H1 (cell line): Measurements from ENCODE around the gene NCCRP1. TPM values are rescaled to one million over a fixed set of nuclear protein-coding genes. Genes with fewer than 3 reads are reported as not detected.

Source experiments
- CTCF ChIA-PET: fragments of 300-600 bp; sonication (Branson Sonifier 250); formaldehyde crosslinking; loops from one replicate; lab custom pipeline; 2021; ENCODE audit not compliant: partially characterized antibody; lab: Charles Lee
- POLR2A ChIA-PET: fragments of 300-600 bp; sonication (Branson Sonifier 250); formaldehyde crosslinking; loops from one replicate; lab custom pipeline; 2021; ENCODE audit warnings: inconsistent platforms; ENCODE audit not compliant: partially characterized antibody; lab: Charles Lee
- DNase-seq, 2 experiments: peaks; one replicate each; pipeline versions ENCODE4 v3.0.0 to v3.0.0-alpha.2; 2010 to 2022; ENCODE audit warnings: low spot score in 2 of 2, low read depth in 1 of 2, mixed read lengths in 1 of 2
- FAIRE-seq: peaks from 2 replicates; lab custom pipeline; 2011; peaks lifted over from hg19 to GRCh38; lab: Jason Lieb, UNC
- H2AFZ ChIP-seq: 2 replicates; pipeline ENCODE4 v1.8.1; 2012; ENCODE audit warnings: low read length, inconsistent platforms
- H2AK5ac ChIP-seq: 2 replicates; pipeline ENCODE4 v1.6.1; 2013; ENCODE audit warnings: low read depth, low read length
- H2BK120ac ChIP-seq: replicated peaks from 2 replicates; pipeline ENCODE3; 2013; ENCODE audit warnings: low read depth, low read length, inconsistent platforms
- H2BK12ac ChIP-seq: 2 replicates; pipeline ENCODE4 v1.6.1; 2013; ENCODE audit warnings: low read depth, low read length
- H2BK15ac ChIP-seq: 2 replicates; pipeline ENCODE4 v1.6.1; 2013; ENCODE audit warnings: low read length
- H2BK20ac ChIP-seq: 2 replicates; pipeline ENCODE4 v1.6.1; 2013; ENCODE audit warnings: low read length
- H2BK5ac ChIP-seq: 2 replicates; pipeline ENCODE4 v1.6.1; 2013; ENCODE audit warnings: low read depth, low read length
- H3K14ac ChIP-seq: 2 replicates; pipeline ENCODE4 v1.6.1; 2013; ENCODE audit warnings: inconsistent platforms; ENCODE audit not compliant: insufficient read length
- H3K18ac ChIP-seq: 2 replicates; pipeline ENCODE4 v1.6.1; 2013; ENCODE audit warnings: low read length; ENCODE audit errors: extremely low read depth
- H3K23ac ChIP-seq: 2 replicates; pipeline ENCODE4 v1.6.1; 2013; ENCODE audit warnings: inconsistent platforms; ENCODE audit not compliant: insufficient read length
- H3K23me2 ChIP-seq: 2 replicates; pipeline ENCODE4 v1.6.1; 2013; ENCODE audit warnings: low read depth, low read length
- H3K27ac ChIP-seq: 2 replicates; pipeline ENCODE4 v1.6.1; 2011; ENCODE audit warnings: low read depth, low read length, inconsistent platforms
- H3K27me3 ChIP-seq, 4 experiments: replicated peaks in 1 of 4; 1 replicate in 1 of 4; 2 replicates in 3 of 4; pipeline versions ENCODE4 v1.6.1 to v1.8.1; 2011 to 2013; ENCODE audit warnings: low read length in 3 of 4, mild to moderate bottlenecking in 3 of 4, inconsistent platforms in 2 of 4, mixed read lengths in 2 of 4, moderate library complexity in 1 of 4; ENCODE audit not compliant: control insufficient read depth in 3 of 4, insufficient read depth in 3 of 4; ENCODE audit errors: extremely low read depth in 1 of 4
- H3K36me3 ChIP-seq, 4 experiments: 2 replicates each; pipeline versions ENCODE4 v1.6.1 to v1.8.1; 2011 to 2013; ENCODE audit warnings: mild to moderate bottlenecking in 4 of 4, low read length in 3 of 4, moderate library complexity in 2 of 4, control low read depth in 1 of 4, inconsistent platforms in 1 of 4; ENCODE audit not compliant: insufficient read depth in 4 of 4, control insufficient read depth in 2 of 4
- H3K4ac ChIP-seq: replicated peaks from 2 replicates; pipeline ENCODE3; 2013; ENCODE audit warnings: low read length, low read depth, mixed read lengths, inconsistent platforms; ENCODE audit not compliant: insufficient read length
- H3K4me1 ChIP-seq, 4 experiments: replicated peaks in 1 of 4; 1 replicate in 1 of 4; 2 replicates in 3 of 4; pipeline versions ENCODE4 v1.6.1 to v1.8.1; 2011 to 2013; ENCODE audit warnings: low read length in 3 of 4, inconsistent platforms in 2 of 4, mixed read lengths in 1 of 4; ENCODE audit not compliant: insufficient read depth in 4 of 4, control insufficient read depth in 3 of 4
- H3K4me2 ChIP-seq, 2 experiments: 2 replicates each; pipeline versions ENCODE4 v1.6.1 to v1.8.1; 2011 to 2013; ENCODE audit warnings: low read depth in 2 of 2, low read length in 2 of 2, control low read depth in 1 of 2, inconsistent platforms in 1 of 2, mild to moderate bottlenecking in 1 of 2; ENCODE audit not compliant: insufficient read depth in 1 of 2
- H3K4me3 ChIP-seq, 4 experiments: fragments of 200-600, 300-600 bp in 1 of 4; sonication (generic), shearing (Covaris generic), sonication (Bioruptor Twin) in 1 of 4; 2 replicates each; pipeline versions ENCODE4 v1.5.1 to v1.8.1; 2011 to 2016; ENCODE audit warnings: low read length in 4 of 4, low read depth in 3 of 4, control low read depth in 2 of 4, inconsistent platforms in 2 of 4, mild to moderate bottlenecking in 2 of 4, mixed read lengths in 1 of 4, moderate library complexity in 1 of 4; ENCODE audit not compliant: insufficient read depth in 2 of 4; ENCODE audit errors: extremely low read depth in 1 of 4
- H3K56ac ChIP-seq: replicated peaks from 2 replicates; pipeline ENCODE3; 2013; ENCODE audit warnings: low read depth, mild to moderate bottlenecking, mixed read lengths, low read length, inconsistent platforms; ENCODE audit not compliant: insufficient read length
- H3K79me1 ChIP-seq: 2 replicates; pipeline ENCODE4 v1.6.1; 2013; ENCODE audit warnings: low read depth, low read length, control low read depth
- H3K79me2 ChIP-seq, 2 experiments: 2 replicates each; pipeline versions ENCODE4 v1.6.1 to v1.8.1; 2012 to 2013; ENCODE audit warnings: low read length in 2 of 2, mild to moderate bottlenecking in 2 of 2, inconsistent platforms in 1 of 2; ENCODE audit not compliant: insufficient read depth in 2 of 2, control insufficient read depth in 1 of 2
- H3K9ac ChIP-seq, 4 experiments: replicated peaks in 1 of 4; 1 replicate in 1 of 4; 2 replicates in 3 of 4; pipeline versions ENCODE4 v1.6.1 to v1.8.1; 2011 to 2013; ENCODE audit warnings: low read depth in 3 of 4, low read length in 3 of 4, control low read depth in 2 of 4, mild to moderate bottlenecking in 2 of 4, moderate library complexity in 2 of 4, inconsistent platforms in 1 of 4; ENCODE audit errors: extremely low read depth in 1 of 4
- H3K9me3 ChIP-seq, 2 experiments: 2 replicates each; pipeline versions ENCODE4 v1.6.1 to v1.8.1; 2012 to 2013; ENCODE audit warnings: mild to moderate bottlenecking in 2 of 2, moderate library complexity in 2 of 2, control low read depth in 1 of 2, inconsistent platforms in 1 of 2, low read depth in 1 of 2, low read length in 1 of 2, mixed read lengths in 1 of 2; ENCODE audit not compliant: insufficient read depth in 2 of 2
- H4K20me1 ChIP-seq, 2 experiments: replicated peaks in 1 of 2; 2 replicates each; pipeline versions ENCODE3 to v1.8.1; 2011 to 2013; ENCODE audit warnings: inconsistent platforms in 2 of 2, low read length in 2 of 2, mild to moderate bottlenecking in 1 of 2; ENCODE audit not compliant: insufficient read depth in 2 of 2, control insufficient read depth in 1 of 2
- H4K5ac ChIP-seq: 2 replicates; pipeline ENCODE4 v1.6.1; 2013; ENCODE audit warnings: low read length, low read depth, mixed read lengths, inconsistent platforms; ENCODE audit not compliant: insufficient read length
- H4K8ac ChIP-seq: 2 replicates; pipeline ENCODE4 v1.8.0; 2013; ENCODE audit warnings: mild to moderate bottlenecking, moderate library complexity, low read length, inconsistent platforms; ENCODE audit not compliant: insufficient read depth; ENCODE audit errors: extremely low read depth
- H4K91ac ChIP-seq: replicated peaks from 2 replicates; pipeline ENCODE3; 2013; ENCODE audit warnings: low read length, mixed read lengths, inconsistent platforms; ENCODE audit not compliant: insufficient read length
- BRCA1 ChIP-seq: IDR thresholded peaks from 2 replicates; pipeline ENCODE4 v1.6.1; 2012; ENCODE audit warnings: low read depth, low read length, improper control_type of control experiment
- CREB1 ChIP-seq: IDR thresholded peaks from 2 replicates; pipeline ENCODE4 v1.6.1; 2012; ENCODE audit warnings: inconsistent platforms
- CTCF ChIP-seq, 3 experiments: IDR thresholded peaks; 1 replicate in 2 of 3; 2 replicates in 1 of 3; pipeline versions ENCODE4 v1.5.1 to v1.6.1; 2011; ENCODE audit warnings: low read length in 3 of 3, mild to moderate bottlenecking in 3 of 3, inconsistent platforms in 2 of 3, low read depth in 1 of 3, moderate library complexity in 1 of 3; ENCODE audit not compliant: insufficient read depth in 1 of 3; ENCODE audit errors: control extremely low read depth in 1 of 3
- FOSL1 ChIP-seq: IDR thresholded peaks from 2 replicates; pipeline ENCODE4 v1.6.1; 2011; ENCODE audit warnings: mild to moderate bottlenecking, low read depth, low read length, moderate library complexity; ENCODE audit not compliant: insufficient read depth
- GTF2F1 ChIP-seq: IDR thresholded peaks from 2 replicates; pipeline ENCODE4 v1.6.1; 2012; ENCODE audit warnings: low read depth, low read length, improper control_type of control experiment, borderline replicate concordance
- NRF1 ChIP-seq: IDR thresholded peaks from 2 replicates; pipeline ENCODE4 v1.6.1; 2011; ENCODE audit warnings: mild to moderate bottlenecking, low read depth, low read length, improper control_type of control experiment
- RFX5 ChIP-seq: IDR thresholded peaks from 2 replicates; pipeline ENCODE4 v1.6.1; 2011; ENCODE audit warnings: low read depth, low read length, improper control_type of control experiment, borderline replicate concordance
- SP2 ChIP-seq: IDR thresholded peaks from 2 replicates; pipeline ENCODE4 v1.6.1; 2012; ENCODE audit warnings: mild to moderate bottlenecking, low read length, inconsistent platforms
- TCF12 ChIP-seq: IDR thresholded peaks from 2 replicates; pipeline ENCODE4 v1.6.1; 2011; ENCODE audit warnings: low read depth, mild to moderate bottlenecking, low read length
- YY1 ChIP-seq: IDR thresholded peaks from 2 replicates; pipeline ENCODE4 v1.6.1; 2011; ENCODE audit warnings: low read depth, mild to moderate bottlenecking, low read length
- WGBS, 2 experiments: shearing (Covaris generic) in 1 of 2; methylation state at CpG; one replicate each; pipeline versions ENCODE4 v1.1.6 to v1.1.7; 2013 to 2015; ENCODE audit warnings: low lambda C conversion rate in 2 of 2, mixed read lengths in 2 of 2, inconsistent platforms in 1 of 2, low coverage in 1 of 2, missing lambda C conversion rate in 1 of 2; ENCODE audit not compliant: insufficient replicate concordance in 2 of 2, insufficient coverage in 1 of 2, insufficient read length in 1 of 2; ENCODE audit errors: extremely low coverage in 1 of 2, missing lambda C conversion rate in 1 of 2; 5-methylcytosine and 5-hydroxymethylcytosine counted together
- polyA plus RNA-seq, 7 experiments: library from polyadenylated mRNA; depleted of rRNA in 3 of 7; stranded (reverse) in 5 of 7; unstranded in 2 of 7; fragments of >200 nt in 5 of 7; fragments of 200-250 nt in 2 of 7; gene quantifications; 1 replicate in 5 of 7; 2 replicates in 1 of 7; 4 replicates in 1 of 7; pipeline versions ENCODE4 v1.2.1 to v1.2.3, GENCODE V29; 2011 to 2013; ENCODE audit warnings: missing spikeins in 2 of 7, mixed read lengths in 2 of 7
- total RNA-seq: library from RNA; stranded (reverse); fragmentation: NEBNext Ultra II Directional; extraction: Animal tissue kit (Norgen Biotek cat#: 25700); gene quantifications from 2 replicates; pipeline ENCODE4 v1.2.1, GENCODE V29; 2021

Gene NCCRP1
- total and polyA plus RNA-seq, 2 of the 8 experiments (the other 6 are each of a cell fraction or from before 2014, with no cell fraction given), result 2.8 to 7.9 TPM

GRCh38 chr19:39170386-39171231 lies 26.2 kb upstream of the NCCRP1 start:
- Histone ChIP-seq H3K4ac (no peak overlapping the region), H3K4me1 (peaks cover 2 to 32% (median 16%) of the 10 kb centered on the region in 4 experiments), H2BK5ac (peak overlapping the region; percentile 63; the same call in 1 of the 2 replicates), H4K8ac (peak overlapping the region; percentile 25; the same call in 1 of the 2 replicates), H3K56ac (no peak overlapping the region), H3K4me3 (no peak overlapping the region), H3K79me2 (peaks cover 0 to 4% of the 10 kb centered on the region in 2 experiments; a peak in 1 of 4 replicates), H2BK120ac (no peak overlapping the region), H3K79me1 (peaks cover 7% of the 10 kb centered on the region), H4K91ac (no peak overlapping the region), H2AK5ac (no peak overlapping the region), H3K18ac (no peak overlapping the region), H2AFZ (no peak overlapping the region), H3K27me3 (no peaks in the 10 kb centered on the region), H3K14ac (no peak overlapping the region), H3K27ac (peak overlapping the region; percentile 10; the same call in 1 of the 2 replicates), H3K23me2 (no peaks in the 10 kb centered on the region), H3K23ac (no peak overlapping the region), H3K9ac (no peak overlapping the region; a peak in 1 of 7 replicates), H2BK12ac (no peak overlapping the region), H3K9me3 (no peaks in the 10 kb centered on the region), H4K5ac (no peak overlapping the region), H3K36me3 (peaks cover 0 to 18% (median 3%) of the 10 kb centered on the region in 4 experiments; a peak in 3 of 8 replicates), H4K20me1 (peaks cover 9 to 20% of the 10 kb centered on the region in 2 experiments), H2BK15ac (no peak overlapping the region), H2BK20ac (no peak overlapping the region), H3K4me2 (no peak overlapping the region)
- ChIA-PET CTCF (no interaction called here), POLR2A (no interaction called here)
- DNase-seq (no peak), FAIRE-seq (no peak)
- WGBS, 2 experiments, result 87% methylated on average over 17 of the region's 17 CpGs; no CpG with 5 or more reads in 1 of the 2 experiments
- TF ChIP-seq TCF12 (no peak), CTCF (IDR thresholded peaks at IDR 0.05; ENCODE audit: control extremely low read depth in 1 of 3, insufficient read depth in 1 of 3, low read depth in 1 of 3, low read length in 3 of 3) (no peak), FOSL1 (no peak), RFX5 (no peak), NRF1 (no peak), BRCA1 (no peak), YY1 (no peak), GTF2F1 (no peak), CREB1 (no peak), SP2 (no peak)
